Uterus (tissue), 4 donors: Measurements from ENCODE around the gene NFATC1. TPM values are rescaled to one million over a fixed set of nuclear protein-coding genes. Genes with fewer than 3 reads are reported as not detected.

Experiments
- DNase-seq, 2 donors: peaks; one replicate each; pipeline ENCODE4 v3.0.0-alpha.2; 2019 to 2020
- H3K27ac ChIP-seq, 2 donors: fragments of 200-600 bp; sonication (generic); 1 replicate in 1 of 2; 2 replicates in 1 of 2; pipeline ENCODE4 v1.5.1; 2016 to 2018
- H3K27me3 ChIP-seq, 2 donors: fragments of 200-600 bp; sonication (generic); one replicate each; pipeline ENCODE4 v1.5.1; 2018 to 2019; ENCODE audit warnings: control low read depth in 1 of 2
- H3K36me3 ChIP-seq, 2 donors: fragments of 200-600 bp; sonication (generic); one replicate each; pipeline ENCODE4 v1.5.1; 2019; ENCODE audit warnings: control low read depth in 1 of 2
- H3K4me1 ChIP-seq, 2 donors: fragments of 200-600 bp; sonication (generic); one replicate each; pipeline ENCODE4 v1.5.1; 2018 to 2019; ENCODE audit warnings: control low read depth in 1 of 2
- H3K4me3 ChIP-seq, 2 donors: fragments of 200-600 bp; sonication (generic); 1 replicate in 1 of 2; 2 replicates in 1 of 2; pipeline ENCODE4 v1.5.1; 2018 to 2019; ENCODE audit warnings: mild to moderate bottlenecking in 1 of 2
- H3K9me3 ChIP-seq, 2 donors: fragments of 200-600 bp; sonication (generic); one replicate each; pipeline ENCODE4 v1.5.1; 2019; ENCODE audit warnings: control low read depth in 1 of 2
- POLR2A ChIP-seq, 2 donors: fragments of 450-650 bp; IDR thresholded peaks; one replicate each; pipeline ENCODE4 v1.6.1; 2016; ENCODE audit warnings: antibody characterized with exemption in 2 of 2, mild to moderate bottlenecking in 1 of 2, moderate library complexity in 1 of 2
- intact Hi-C: fragments of 100-400 bp; cut with DNase I; formaldehyde crosslinking; loops from one replicate; pipeline ENCODE4 v1.15.1; 2023; ENCODE audit warnings: low total_unique reads
- total RNA-seq, 4 donors: library from RNA; depleted of rRNA in 3 of 4; stranded (reverse); fragments of >200 nt in 3 of 4; gene quantifications; one replicate each; pipeline versions ENCODE4 v1.1.0 to v1.2.4, GENCODE V29; 2014 to 2023
- TF ChIP-seq, protein P1 (sequence below), 4 experiments: fragments of 200-600 bp in 2 of 4; fragments of 450-650 bp in 2 of 4; sonication (generic) in 2 of 4; IDR thresholded peaks; one replicate each; pipeline ENCODE4 v1.5.1; 2016 to 2019; ENCODE audit warnings: antibody characterized with exemption in 4 of 4, mild to moderate bottlenecking in 2 of 4, moderate library complexity in 1 of 4
- donor health status: DM: yes; HTN: yes; CAD: no.

NFATC1 gene
- total RNA-seq, 4 donors from 2014 or later: 9.2 to 25.1 (median 14.6) TPM

DNA sequence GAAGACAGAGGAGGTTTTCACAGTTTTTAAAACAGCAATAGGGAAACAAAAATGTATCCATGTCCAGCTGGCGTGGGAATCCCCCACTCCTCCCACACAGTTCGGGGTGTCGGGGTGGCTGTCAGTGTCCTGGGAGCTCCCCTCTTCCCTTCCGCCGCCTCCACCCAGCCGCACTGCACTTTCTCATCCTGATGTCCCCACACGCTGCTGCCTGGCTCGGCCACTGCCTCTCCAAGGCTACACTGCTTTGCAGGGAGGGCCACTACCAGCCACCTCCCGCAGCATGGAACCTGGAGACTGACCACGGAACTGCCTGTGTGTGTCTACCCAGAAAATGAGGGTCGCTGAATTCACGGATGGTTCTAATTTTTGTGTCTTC lies 145.2 kb downstream of the NFATC1 start:
- H3K27me3 ChIP-seq: no peaks in the 10 kb centered on the region
- no peaks in the 10 kb centered on the region for H3K4me1 ChIP-seq
- DNase-seq: peak in 1 of 2 donors; percentile 14
- no peak overlapping the region for H3K4me3 ChIP-seq
- intact Hi-C loops: no loop called here
- H3K36me3 ChIP-seq: no peaks in the 10 kb centered on the region
- no peak overlapping the region for H3K27ac ChIP-seq
- no peaks in the 10 kb centered on the region for H3K9me3 ChIP-seq
- TF ChIP-seq POLR2A (IDR thresholded peaks at IDR 0.05): no peak
- TF ChIP-seq, protein P1, sequence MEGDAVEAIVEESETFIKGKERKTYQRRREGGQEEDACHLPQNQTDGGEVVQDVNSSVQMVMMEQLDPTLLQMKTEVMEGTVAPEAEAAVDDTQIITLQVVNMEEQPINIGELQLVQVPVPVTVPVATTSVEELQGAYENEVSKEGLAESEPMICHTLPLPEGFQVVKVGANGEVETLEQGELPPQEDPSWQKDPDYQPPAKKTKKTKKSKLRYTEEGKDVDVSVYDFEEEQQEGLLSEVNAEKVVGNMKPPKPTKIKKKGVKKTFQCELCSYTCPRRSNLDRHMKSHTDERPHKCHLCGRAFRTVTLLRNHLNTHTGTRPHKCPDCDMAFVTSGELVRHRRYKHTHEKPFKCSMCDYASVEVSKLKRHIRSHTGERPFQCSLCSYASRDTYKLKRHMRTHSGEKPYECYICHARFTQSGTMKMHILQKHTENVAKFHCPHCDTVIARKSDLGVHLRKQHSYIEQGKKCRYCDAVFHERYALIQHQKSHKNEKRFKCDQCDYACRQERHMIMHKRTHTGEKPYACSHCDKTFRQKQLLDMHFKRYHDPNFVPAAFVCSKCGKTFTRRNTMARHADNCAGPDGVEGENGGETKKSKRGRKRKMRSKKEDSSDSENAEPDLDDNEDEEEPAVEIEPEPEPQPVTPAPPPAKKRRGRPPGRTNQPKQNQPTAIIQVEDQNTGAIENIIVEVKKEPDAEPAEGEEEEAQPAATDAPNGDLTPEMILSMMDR (IDR thresholded peaks at IDR 0.05): no peak

DNA sequence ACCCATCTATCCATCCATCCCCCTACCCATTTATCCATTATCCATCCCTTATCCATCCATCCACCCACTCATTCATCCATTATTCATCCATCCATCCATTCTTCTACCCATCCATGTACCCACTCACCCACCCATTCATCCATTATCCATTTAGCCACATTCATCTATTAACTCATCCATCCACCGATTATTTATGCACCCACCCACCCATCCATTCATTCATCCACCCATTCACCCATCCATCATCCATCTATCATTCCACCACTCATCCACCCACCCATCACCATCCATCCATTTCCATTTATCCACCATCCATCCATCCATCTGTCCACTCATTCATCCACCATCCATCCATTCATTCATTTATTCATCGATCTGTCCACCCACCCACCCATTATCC lies 146.5 kb downstream of the NFATC1 start:
- TF ChIP-seq, protein P1 (IDR thresholded peaks at IDR 0.05): no peak
- TF ChIP-seq POLR2A (IDR thresholded peaks at IDR 0.05): no peak
- Histone ChIP-seq H3K36me3 (no peaks in the 10 kb centered on the region), H3K27me3 (no peaks in the 10 kb centered on the region), H3K27ac (no peak overlapping the region), H3K9me3 (no peaks in the 10 kb centered on the region), H3K4me1 (no peaks in the 10 kb centered on the region), H3K4me3 (no peak overlapping the region)
- intact Hi-C loops: no loop called here
- no peak for DNase-seq

DNA sequence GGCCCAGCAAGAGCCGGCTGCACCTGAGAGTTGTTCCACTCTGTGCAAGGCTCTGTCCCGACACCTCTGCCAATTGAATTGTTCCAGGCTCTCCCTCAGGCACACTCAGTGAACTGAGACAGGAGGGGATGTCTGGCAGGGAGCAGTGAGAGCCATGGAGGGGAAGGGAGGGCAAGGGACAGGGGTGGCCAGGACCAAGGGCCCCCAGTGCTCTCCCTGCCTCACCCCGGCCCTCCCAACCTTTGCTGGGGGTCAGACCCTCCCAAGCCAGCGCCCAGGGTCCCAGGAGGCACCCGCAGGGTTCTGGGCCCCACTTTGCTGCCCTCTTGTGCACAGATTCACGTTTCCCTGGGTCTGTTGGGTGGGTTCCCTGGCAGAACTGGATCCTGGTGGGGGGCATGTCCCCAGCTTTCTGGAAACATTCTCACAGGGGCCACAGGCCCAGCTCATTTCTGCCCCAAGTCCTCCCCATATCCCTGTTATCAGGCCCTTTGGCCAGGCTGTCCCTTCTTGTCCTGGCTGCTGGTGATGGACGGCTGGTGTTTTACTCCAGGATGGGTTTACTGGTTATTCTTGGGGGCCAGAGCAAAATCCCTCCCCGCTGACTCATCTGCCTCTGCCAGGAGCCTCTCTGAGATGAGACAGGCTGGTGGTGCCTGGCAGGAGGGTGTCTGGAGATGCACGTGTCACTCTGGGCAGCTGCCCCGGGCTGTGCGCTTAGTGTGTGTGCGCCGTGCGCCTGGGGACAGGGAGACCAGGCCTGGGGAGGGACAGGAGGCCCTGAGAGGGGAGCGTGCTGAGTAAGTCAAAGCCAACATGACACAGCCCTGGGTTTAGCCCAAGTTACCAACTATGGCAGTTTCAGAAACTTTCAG lies 147.4 kb downstream of the NFATC1 start:
- DNase-seq: no peak
- Histone ChIP-seq H3K27me3 (no peaks in the 10 kb centered on the region), H3K4me3 (no peak overlapping the region), H3K4me1 (no peaks in the 10 kb centered on the region), H3K36me3 (no peaks in the 10 kb centered on the region), H3K9me3 (no peaks in the 10 kb centered on the region), H3K27ac (no peak overlapping the region)
- intact Hi-C loops: no loop called here
- TF ChIP-seq, protein P1 (IDR thresholded peaks at IDR 0.05): no peak
- TF ChIP-seq POLR2A (IDR thresholded peaks at IDR 0.05): no peak

DNA sequence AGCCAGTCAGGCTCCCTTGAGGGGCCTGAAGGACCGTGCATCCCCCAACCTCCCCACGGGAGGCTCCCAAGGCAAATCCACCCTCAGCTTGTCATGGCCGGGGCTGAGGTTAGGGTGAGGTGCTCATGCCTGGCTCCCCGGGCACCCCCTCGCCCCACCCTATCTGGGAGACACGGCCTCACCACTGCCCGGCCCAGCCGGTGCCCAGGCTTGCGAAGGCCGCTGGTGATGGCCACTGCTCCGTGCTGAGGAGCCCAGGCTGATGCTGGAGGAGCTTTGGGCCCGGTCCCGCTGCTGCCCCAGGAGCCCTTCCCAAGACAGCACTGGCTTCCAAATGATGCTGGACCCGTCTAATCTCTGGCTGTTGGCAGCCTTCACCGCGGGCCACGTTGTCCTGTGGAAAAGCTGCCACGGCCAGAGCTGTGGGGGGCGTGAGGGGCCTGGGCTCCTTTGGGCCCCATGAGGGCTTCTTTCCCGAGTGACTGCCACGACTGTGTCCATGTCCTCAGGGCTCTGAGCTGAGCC lies 148.2 kb downstream of the NFATC1 start:
- H3K27ac ChIP-seq: no peak overlapping the region
- intact Hi-C loops: no loop called here
- H3K4me1 ChIP-seq: no peaks in the 10 kb centered on the region
- H3K27me3 ChIP-seq: no peaks in the 10 kb centered on the region
- DNase-seq: peak in 1 of 2 donors; percentile 7
- no peaks in the 10 kb centered on the region for H3K36me3 ChIP-seq
- no peak for TF ChIP-seq POLR2A (IDR thresholded peaks at IDR 0.05)
- TF ChIP-seq, protein P1 (IDR thresholded peaks at IDR 0.05): no peak
- H3K9me3 ChIP-seq: no peaks in the 10 kb centered on the region
- no peak overlapping the region for H3K4me3 ChIP-seq

DNA sequence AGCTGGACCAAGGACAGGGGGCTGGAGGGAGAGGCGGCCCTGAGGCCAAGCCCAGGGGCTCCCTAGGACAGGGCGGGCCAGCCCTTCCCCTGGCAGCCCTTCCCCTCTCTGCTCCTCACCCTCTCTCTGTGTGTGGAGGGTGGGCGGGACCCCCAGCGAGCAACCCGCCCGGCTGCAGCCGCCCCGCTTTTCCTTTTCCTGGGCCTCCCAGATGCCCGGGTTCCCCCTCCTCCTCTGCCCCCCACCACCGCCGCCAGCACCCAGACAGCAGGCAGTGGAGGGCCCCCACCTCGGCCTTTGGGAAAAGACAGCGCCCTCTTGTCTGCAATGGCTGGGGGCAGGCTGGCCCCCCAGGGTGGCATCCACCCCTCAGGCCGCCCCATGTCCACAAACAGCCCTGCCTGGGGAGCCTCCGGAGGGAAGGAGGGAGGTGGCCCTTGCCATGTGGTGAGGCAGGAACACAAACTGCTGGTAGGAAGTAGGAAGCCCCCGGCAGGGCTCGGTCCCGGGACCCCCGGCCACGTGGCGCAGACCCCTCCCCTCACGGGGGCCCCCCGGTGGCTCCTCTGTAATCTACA lies 148.7 kb downstream of the NFATC1 start:
- TF ChIP-seq POLR2A (IDR thresholded peaks at IDR 0.05): no peak
- Histone ChIP-seq H3K4me3 (no peak overlapping the region), H3K4me1 (no peaks in the 10 kb centered on the region), H3K27me3 (no peaks in the 10 kb centered on the region), H3K27ac (no peak overlapping the region), H3K9me3 (no peaks in the 10 kb centered on the region), H3K36me3 (no peaks in the 10 kb centered on the region)
- intact Hi-C loops: no loop called here
- peak in 1 of 2 donors; percentile 10 for DNase-seq
